HG03066 (cell line): ENCODE results near the gene RABL6.

Experiments used
- ATAC-seq: cut with Tn5 transposase; IDR thresholded peaks from one replicate; pipeline ENCODE4 v1.9.1; 2021; ENCODE audit warnings: low read depth; ENCODE audit not compliant: unreplicated experiment

RABL6 gene

GRCh38 chr9:136814725-136815421 is 7.1 kb downstream of the RABL6 start:
- ATAC-seq = no peak

- no peak for ATAC-seq
These were observed 7.7 kb downstream of the RABL6 start for GRCh38 chr9:136815422-136815782.

- ATAC-seq = no peak
These were observed 13.4 kb downstream of the RABL6 start for GRCh38 chr9:136820971-136821825.

GRCh38 chr9:136821826-136822544 is 14.2 kb downstream of the RABL6 start:
- no peak for ATAC-seq

- no peak for ATAC-seq
These were observed 15.6 kb downstream of the RABL6 start for GRCh38 chr9:136823136-136824046.

- no peak for ATAC-seq
These were observed 16.9 kb downstream of the RABL6 start for GRCh38 chr9:136824496-136825225.

GRCh38 chr9:136825295-136826187 is 17.8 kb downstream of the RABL6 start:
- no peak for ATAC-seq

GRCh38 chr9:136826188-136826541 is 18.4 kb downstream of the RABL6 start:
- ATAC-seq = no peak

GRCh38 chr9:136826703-136827582 is 19.2 kb downstream of the RABL6 start:
- no peak for ATAC-seq

- ATAC-seq = no peak
These were observed 20.2 kb downstream of the RABL6 start for GRCh38 chr9:136827794-136828473.

- ATAC-seq = no peak
These were observed 20.9 kb downstream of the RABL6 start for GRCh38 chr9:136828474-136829140.

- ATAC-seq = no peak
These were observed 21.7 kb downstream of the RABL6 start for GRCh38 chr9:136829412-136829811.

- no peak for ATAC-seq
These were observed 22.5 kb downstream of the RABL6 start for GRCh38 chr9:136829981-136830885.

GRCh38 chr9:136831002-136831719 is 23.4 kb downstream of the RABL6 start:
- ATAC-seq = no peak

GRCh38 chr9:136831720-136832104 is 24.0 kb downstream of the RABL6 start:
- ATAC-seq = no peak
